ENCODE results near the gene CMTM8.
A peak's percentile ranks its signal among the peaks of the same experiment; 100 is the strongest.

Gene CMTM8

GRCh38 chr3:32296251-32297204 lies 58.0 kb downstream of the CMTM8 start:
- H3K9ac ChIP-seq, result no peak overlapping the region
- no peaks in the 10 kb centered on the region for H3K36me3 ChIP-seq (ENCODE audit: insufficient read depth)
- TF ChIP-seq CTCF (conservative IDR thresholded peaks at IDR 0.05; ENCODE audit: low read depth, low read length), result peak; percentile 83
- no peak overlapping the region for H3K4me3 ChIP-seq (IDR thresholded peaks at IDR 0.05; ENCODE audit: insufficient read depth, low read depth, low read length)
- no peaks in the 10 kb centered on the region for H3K27me3 ChIP-seq (ENCODE audit: insufficient read depth, low read depth)
- H3K27ac ChIP-seq, result no peak overlapping the region
- 0 out of 2 replicates have a peak overlapping the region, but pooled peaks have one; percentile 26 for H2AFZ ChIP-seq (ENCODE audit: low read depth)
- no peaks in the 10 kb centered on the region for H4K20me1 ChIP-seq (ENCODE audit: insufficient read depth)
- no peaks in the 10 kb centered on the region for H3K79me2 ChIP-seq (ENCODE audit: insufficient read depth, low read depth)
- H3K4me2 ChIP-seq, result peak overlapping the region; percentile 25; the same call in 1 of the 2 replicates
- H3K4me1 ChIP-seq (ENCODE audit: low read depth, poor library complexity, severe bottlenecking), result peaks cover 6% of the 10 kb centered on the region

GRCh38 chr3:32297366-32297765 lies 58.9 kb downstream of the CMTM8 start:
- Histone ChIP-seq H3K4me1 (ENCODE audit: low read depth, poor library complexity, severe bottlenecking) (peaks cover 6% of the 10 kb centered on the region), H2AFZ (ENCODE audit: low read depth) (no peak overlapping the region), H3K36me3 (ENCODE audit: insufficient read depth) (no peaks in the 10 kb centered on the region), H3K79me2 (ENCODE audit: insufficient read depth, low read depth) (no peaks in the 10 kb centered on the region), H4K20me1 (ENCODE audit: insufficient read depth) (no peaks in the 10 kb centered on the region), H3K9ac (no peak overlapping the region), H3K27me3 (ENCODE audit: insufficient read depth, low read depth) (no peaks in the 10 kb centered on the region), H3K4me2 (no peak overlapping the region), H3K4me3 (IDR thresholded peaks at IDR 0.05; ENCODE audit: insufficient read depth, low read depth, low read length) (no peak overlapping the region), H3K27ac (no peak overlapping the region)
- TF ChIP-seq CTCF (conservative IDR thresholded peaks at IDR 0.05; ENCODE audit: low read depth, low read length), result no peak

- no peak overlapping the region for H3K4me3 ChIP-seq (IDR thresholded peaks at IDR 0.05; ENCODE audit: insufficient read depth, low read depth, low read length)
- H3K4me2 ChIP-seq, result no peak overlapping the region
- H3K27me3 ChIP-seq (ENCODE audit: insufficient read depth, low read depth), result no peaks in the 10 kb centered on the region
- H4K20me1 ChIP-seq (ENCODE audit: insufficient read depth), result no peaks in the 10 kb centered on the region
- no peak overlapping the region for H3K27ac ChIP-seq
- H3K79me2 ChIP-seq (ENCODE audit: insufficient read depth, low read depth), result no peaks in the 10 kb centered on the region
- no peak for TF ChIP-seq CTCF (conservative IDR thresholded peaks at IDR 0.05; ENCODE audit: low read depth, low read length)
- no peaks in the 10 kb centered on the region for H3K36me3 ChIP-seq (ENCODE audit: insufficient read depth)
- peaks cover 5% of the 10 kb centered on the region for H3K4me1 ChIP-seq (ENCODE audit: low read depth, poor library complexity, severe bottlenecking)
- no peak overlapping the region for H2AFZ ChIP-seq (ENCODE audit: low read depth)
- H3K9ac ChIP-seq, result no peak overlapping the region
These were observed 62.9 kb downstream of the CMTM8 start for GRCh38 chr3:32301426-32301825.

GRCh38 chr3:32302601-32303398 lies 64.3 kb downstream of the CMTM8 start:
- Histone ChIP-seq H3K27me3 (ENCODE audit: insufficient read depth, low read depth) (no peaks in the 10 kb centered on the region), H2AFZ (ENCODE audit: low read depth) (no peak overlapping the region), H3K27ac (no peak overlapping the region), H3K4me3 (IDR thresholded peaks at IDR 0.05; ENCODE audit: insufficient read depth, low read depth, low read length) (no peak overlapping the region), H4K20me1 (ENCODE audit: insufficient read depth) (no peaks in the 10 kb centered on the region), H3K9ac (no peak overlapping the region), H3K4me1 (ENCODE audit: low read depth, poor library complexity, severe bottlenecking) (no peaks in the 10 kb centered on the region), H3K79me2 (ENCODE audit: insufficient read depth, low read depth) (no peaks in the 10 kb centered on the region), H3K36me3 (ENCODE audit: insufficient read depth) (no peaks in the 10 kb centered on the region), H3K4me2 (no peak overlapping the region)
- TF ChIP-seq CTCF (conservative IDR thresholded peaks at IDR 0.05; ENCODE audit: low read depth, low read length), result no peak

All from KMS-11 (cell line).